Stimulated activated CD4-positive, alpha-beta T cell treated with anti-CD3 and anti-CD28 coated beads, Interleukin-15, amount 100 ng/mL, for 24 hours (primary cell): Measurements from ENCODE around the gene GORASP2.
A peak's percentile ranks its signal among the peaks of the same experiment; 100 is the strongest.

Experiments used
- DNase-seq: peaks from one replicate; pipeline ENCODE4 v3.0.0-alpha.2; 2020

GORASP2 gene

DNA sequence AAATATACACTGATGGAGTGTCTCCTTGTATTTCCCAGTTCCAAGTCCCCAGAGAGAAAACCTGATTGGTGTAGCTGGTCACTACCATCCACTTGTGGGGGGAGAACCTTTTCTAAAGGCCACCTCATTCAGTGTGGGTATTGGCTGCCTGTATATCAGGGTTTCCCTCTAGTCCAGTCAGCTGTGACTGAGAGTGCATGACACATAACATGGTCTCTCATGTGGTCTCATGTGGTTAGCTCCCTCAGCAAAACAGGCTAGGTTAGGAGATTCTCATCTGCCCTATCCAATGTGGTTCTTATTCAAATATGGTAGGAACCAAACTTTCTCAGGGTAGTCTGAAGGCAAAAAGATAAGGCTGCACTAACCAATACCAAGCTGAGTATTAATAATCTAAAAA, 4.1 kb upstream of the GORASP2 start:
- no peak for DNase-seq

- no peak for DNase-seq
Observed at GRCh38 chr2:170925923-170926322, 3.1 kb upstream of the GORASP2 start.

DNA sequence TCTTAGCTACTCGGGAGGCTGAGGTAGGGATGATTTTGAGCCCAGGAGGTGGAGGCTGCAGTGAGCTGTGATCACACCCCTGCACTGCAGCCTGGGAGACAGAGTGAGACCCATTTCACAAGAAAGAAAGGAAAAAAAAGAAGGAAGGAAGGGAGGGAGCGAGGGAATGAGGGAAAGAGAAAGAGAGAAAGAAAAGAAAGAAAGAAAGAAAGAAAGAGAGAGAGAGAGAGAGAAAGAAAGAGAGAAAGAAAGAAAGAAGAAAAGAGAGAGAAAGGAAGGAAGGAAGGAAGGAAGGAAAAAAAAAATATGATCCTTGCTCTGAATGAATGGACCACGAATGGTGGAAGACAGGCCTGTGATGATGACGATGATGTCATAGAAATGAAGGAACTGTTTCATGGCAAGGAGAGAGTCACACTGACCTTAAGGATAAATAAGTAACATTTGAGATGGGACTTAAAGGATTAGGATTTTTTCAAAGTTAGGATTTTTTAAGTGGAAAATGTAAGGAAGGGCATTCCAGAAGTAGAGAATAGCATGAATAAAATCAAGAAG, 2.2 kb upstream of the GORASP2 start:
- DNase-seq = no peak

DNA sequence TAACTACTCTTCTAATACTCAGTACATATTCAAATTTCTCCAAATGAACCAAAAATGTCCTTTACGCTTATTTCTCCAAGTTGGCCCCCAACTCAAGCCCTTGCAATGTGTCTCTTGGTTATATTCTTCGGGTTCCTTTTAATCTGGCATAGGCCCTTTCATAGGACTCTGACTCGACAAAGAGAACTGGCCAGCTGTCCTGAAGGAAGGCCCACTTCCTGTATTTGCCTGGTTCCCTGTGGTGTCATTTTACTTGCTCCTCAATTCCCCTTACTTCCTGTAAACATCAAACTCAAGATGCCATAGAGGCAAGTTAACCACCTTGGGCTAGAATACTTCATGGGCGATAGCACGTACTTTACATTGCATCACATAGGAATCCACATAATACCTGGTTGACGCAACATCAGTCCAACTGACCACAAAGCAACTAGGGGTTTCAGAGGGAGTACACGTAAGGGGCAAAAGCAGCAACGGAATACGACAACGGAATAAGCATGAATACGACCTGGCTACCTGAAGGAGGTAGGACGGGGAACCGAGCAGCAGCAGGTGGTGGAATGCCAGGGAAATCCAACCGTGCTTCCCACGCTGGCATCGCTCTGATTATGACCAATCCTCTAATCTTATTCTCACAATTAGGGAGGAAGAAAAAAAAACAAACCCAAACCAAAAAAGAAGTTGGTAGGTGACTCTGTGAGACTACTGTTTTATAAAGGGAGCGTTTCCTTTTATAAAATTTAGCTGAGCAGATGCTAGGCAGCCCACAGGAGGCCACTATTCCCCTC, 823 bp upstream of the GORASP2 start:
- peak; percentile 7 for DNase-seq

DNA sequence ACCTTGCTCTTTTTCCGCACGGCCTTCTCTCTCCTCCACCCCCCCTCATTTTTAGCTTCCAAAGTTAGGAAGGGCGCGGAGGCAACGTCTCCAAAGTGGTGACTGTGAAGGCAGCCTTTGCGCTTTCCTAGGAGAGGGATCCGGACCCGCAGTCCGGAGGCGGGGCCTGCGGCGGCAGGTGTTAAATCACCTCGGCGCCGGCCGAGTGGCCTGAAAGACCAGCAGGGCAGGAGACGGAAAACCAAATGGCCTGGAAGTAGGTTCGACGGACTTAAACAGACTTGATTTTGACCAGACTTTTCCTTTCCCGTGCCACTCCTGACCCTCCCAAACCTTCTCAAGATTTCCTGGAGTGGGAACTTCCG, 615 bp downstream of the GORASP2 start:
- DNase-seq = peak; percentile 65

GRCh38 chr2:170930131-170930990, 1.3 kb downstream of the GORASP2 start:
- peak; percentile 64 for DNase-seq

DNA sequence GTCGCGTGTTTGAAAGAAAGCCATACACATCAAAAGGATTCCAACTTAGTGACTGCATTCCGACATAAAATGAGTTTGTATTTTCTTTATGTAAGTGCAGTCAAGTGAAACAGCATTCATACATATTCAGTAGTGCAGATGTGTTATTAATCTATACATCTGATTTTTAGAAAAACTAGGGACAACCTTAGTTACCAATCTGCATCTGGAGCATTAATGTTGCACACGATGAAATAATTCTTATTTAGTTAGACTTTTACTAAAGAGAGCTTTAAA, 1.9 kb downstream of the GORASP2 start:
- DNase-seq = no peak

- DNase-seq = no peak
Observed at GRCh38 chr2:170932166-170932565, 3.1 kb downstream of the GORASP2 start.

GRCh38 chr2:170932948-170933347, 3.9 kb downstream of the GORASP2 start:
- DNase-seq = no peak

- DNase-seq = no peak
Observed at GRCh38 chr2:170937709-170938379, 8.8 kb downstream of the GORASP2 start.

- DNase-seq = no peak
Observed at GRCh38 chr2:170940066-170940465, 11.0 kb downstream of the GORASP2 start.

- no peak for DNase-seq
Observed at GRCh38 chr2:170942615-170943014, 13.6 kb downstream of the GORASP2 start.

DNA sequence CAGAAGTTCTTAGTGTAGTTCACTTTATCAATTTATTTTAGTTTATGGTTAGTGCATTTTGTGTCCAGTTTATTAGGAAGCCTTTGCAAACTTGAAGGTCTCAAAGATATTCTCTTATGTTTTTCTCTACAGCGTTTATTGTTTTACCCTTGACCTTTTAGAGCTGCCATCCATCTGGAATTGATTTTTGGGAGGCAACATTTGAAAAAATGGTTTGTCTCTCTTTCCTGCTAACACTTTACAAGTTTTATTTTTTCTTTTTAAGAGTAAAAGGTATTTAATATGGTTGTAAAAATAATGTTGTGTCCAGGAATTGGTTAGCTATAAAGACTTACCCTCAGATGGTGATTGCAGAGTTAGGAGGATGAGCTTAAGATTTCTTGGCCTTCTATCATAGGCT, 14.0 kb downstream of the GORASP2 start:
- no peak for DNase-seq

DNA sequence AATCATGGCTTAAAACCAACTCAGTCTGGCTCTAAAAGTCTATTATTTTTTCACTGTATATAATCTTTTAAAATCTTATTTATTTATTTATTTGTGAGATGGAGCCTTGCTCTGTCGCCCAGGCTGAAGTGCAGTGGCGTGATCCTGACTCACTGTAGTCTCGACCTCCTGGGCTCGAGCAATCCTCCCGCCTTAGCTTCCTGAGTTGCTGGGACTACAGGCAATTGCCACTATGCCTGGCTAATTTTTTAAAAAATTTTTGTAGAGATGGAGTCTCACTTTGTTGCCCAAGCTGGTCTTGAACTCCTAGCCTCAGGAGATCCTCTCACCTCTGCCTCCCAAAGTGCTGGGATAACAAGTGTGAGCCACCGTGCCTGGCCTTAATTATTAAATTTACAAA, 14.5 kb downstream of the GORASP2 start:
- DNase-seq = no peak

DNA sequence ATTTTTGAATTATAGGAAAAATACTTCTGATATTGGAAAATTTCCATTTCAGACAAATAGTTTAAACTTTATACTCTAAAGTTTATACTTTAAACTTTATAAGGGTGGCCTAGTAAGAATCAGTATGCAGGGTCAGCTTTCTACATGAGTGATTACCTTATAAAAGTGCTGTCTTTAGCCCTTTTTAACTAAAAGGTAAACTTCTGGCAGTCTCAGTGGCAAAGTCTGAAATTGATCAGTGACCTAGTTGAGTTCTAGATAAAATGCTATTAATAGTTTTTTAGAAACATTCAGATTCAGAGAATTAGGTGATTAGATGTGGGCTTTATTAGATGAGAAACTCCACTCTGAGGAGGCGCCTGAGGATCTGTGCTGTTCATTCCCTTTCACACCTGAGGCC, 15.5 kb downstream of the GORASP2 start:
- DNase-seq = no peak

DNA sequence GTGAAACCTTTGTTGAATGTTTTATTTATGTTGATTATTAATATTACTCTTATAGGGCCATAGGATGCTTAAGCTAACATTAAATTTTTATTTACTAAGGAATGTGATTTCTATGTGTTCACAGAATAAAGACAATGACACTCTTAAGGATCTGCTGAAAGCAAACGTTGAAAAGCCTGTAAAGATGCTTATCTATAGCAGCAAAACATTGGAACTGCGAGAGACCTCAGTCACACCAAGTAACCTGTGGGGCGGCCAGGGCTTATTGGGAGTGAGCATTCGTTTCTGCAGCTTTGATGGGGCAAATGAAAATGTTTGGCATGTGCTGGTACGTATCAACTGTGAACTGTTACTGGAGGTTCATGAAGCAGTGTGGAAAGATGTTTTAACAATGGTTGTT, 20.4 kb downstream of the GORASP2 start:
- no peak for DNase-seq

DNA sequence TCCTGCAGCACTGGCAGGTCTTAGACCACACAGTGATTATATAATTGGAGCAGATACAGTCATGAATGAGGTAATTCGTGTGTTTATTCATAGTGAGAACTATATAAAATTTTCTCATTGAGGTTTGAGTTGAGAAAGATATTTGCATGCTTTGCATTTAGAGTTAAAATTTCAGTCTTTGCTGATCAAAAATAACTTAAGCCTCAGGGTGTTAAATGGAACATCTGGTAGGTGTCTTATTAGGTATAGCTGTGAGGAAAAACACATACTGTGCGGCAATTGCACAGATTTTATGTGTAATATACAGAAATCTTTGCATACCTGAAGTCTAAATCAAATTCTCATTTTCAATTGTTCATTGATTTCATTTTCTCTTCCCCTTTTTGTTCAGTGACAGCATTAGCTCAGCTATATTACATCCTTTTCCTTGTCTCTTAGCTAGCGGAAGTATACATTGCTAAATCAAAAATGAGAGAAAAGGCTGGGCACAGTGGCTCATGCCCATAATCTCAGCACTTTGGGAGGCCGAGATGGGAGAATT, 21.2 kb downstream of the GORASP2 start:
- no peak for DNase-seq

DNA sequence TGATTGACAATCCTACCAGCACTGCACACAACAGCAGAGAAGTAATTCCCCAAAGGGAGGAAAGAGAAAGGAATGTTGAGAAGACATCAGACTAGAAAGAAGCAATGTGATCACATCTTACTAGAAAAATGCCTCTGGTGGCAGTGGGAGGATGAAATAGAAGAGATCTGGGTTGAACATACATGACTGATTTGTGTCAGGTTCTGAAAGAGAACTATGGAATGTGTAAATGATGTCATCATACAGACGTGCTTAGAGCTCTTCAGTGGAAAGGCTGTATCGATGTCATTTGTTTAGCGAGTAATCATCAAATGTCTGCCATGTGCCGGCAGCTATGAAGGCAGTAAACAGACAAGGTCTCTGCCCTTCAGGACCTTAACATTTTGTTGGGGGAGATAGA, 24.9 kb downstream of the GORASP2 start:
- no peak for DNase-seq

DNA sequence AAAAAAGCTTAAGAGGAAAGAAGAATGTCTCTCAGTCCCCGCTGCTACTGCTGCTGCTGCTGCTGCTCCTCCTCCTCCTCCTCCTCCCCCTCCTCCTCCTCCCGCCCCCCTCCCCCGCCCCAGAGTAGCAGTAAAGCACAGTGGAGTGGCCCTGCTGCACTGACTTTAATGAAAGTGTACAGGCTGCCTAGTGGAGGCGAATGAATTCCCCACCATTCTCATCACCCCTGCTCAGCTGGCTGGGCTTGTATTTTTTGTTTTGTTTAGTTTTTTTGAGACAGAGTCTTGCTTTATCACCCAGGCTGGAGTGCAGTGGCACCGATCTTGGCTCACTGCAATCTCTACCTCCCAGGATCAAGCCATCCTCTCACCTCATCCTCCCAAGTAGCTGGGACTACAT, 34.3 kb downstream of the GORASP2 start:
- DNase-seq = no peak

- DNase-seq = no peak
Observed at GRCh38 chr2:170965446-170966225, 36.6 kb downstream of the GORASP2 start.

- no peak for DNase-seq
Observed at GRCh38 chr2:170966648-170967396, 37.8 kb downstream of the GORASP2 start.

- DNase-seq = no peak
Observed at GRCh38 chr2:170967553-170967952, 38.5 kb downstream of the GORASP2 start.
